Endometrial microvascular endothelial cells (primary cell): ENCODE data around the gene OR52N2. TPM values are rescaled to one million over a fixed set of nuclear protein-coding genes. Genes with fewer than 3 reads are reported as not detected.

Experiments
- in situ Hi-C: cut with HindIII; loops from 2 replicates; pipeline ENCODE4 v1.10.0; 2017; ENCODE audit warnings: low sequenced_read_pairs, low pct_unique_long_range_greater_than_20kb; ENCODE audit errors: inconsistent ontology term
- total RNA-seq: library from RNA; depleted of rRNA; stranded (reverse); fragments of >200 nt; gene quantifications from one replicate; pipeline ENCODE4 v1.2.3, GENCODE V29; 2015; ENCODE audit errors: inconsistent ontology term

OR52N2 gene
- total RNA-seq, 1 donor from 2014 or later = not detected

GRCh38 chr11:5865826-5866225, 57.1 kb downstream of the OR52N2 start:
- in situ Hi-C loops = no loop called here

Other genes with a start within 250 kb of the OR52N2 start
- gene OR52B6, start 228.0 kb upstream of the OR52N2 start, total RNA-seq = not detected
- 9.7 TPM for gene TRIM6, start 212.3 kb upstream of the OR52N2 start, total RNA-seq
- gene TRIM34, start 183.9 kb upstream of the OR52N2 start, total RNA-seq = 11.8 TPM
- gene TRIM5, start 123.8 kb upstream of the OR52N2 start, total RNA-seq = 55.4 TPM
- 112 TPM for gene TRIM22, start 119.1 kb upstream of the OR52N2 start, total RNA-seq
- not detected for gene OR56B1, start 72.5 kb upstream of the OR52N2 start, total RNA-seq
- gene OR52N4, start 54.7 kb upstream of the OR52N2 start, total RNA-seq = not detected
- gene OR52N5, start 25.6 kb upstream of the OR52N2 start, total RNA-seq = not detected
- not detected for gene OR52N1, start 17.7 kb upstream of the OR52N2 start, total RNA-seq
- gene OR52E6, start 33.0 kb downstream of the OR52N2 start, total RNA-seq = not detected
- not detected for gene OR52E8, start 48.8 kb downstream of the OR52N2 start, total RNA-seq
- not detected for gene OR52E4, start 71.7 kb downstream of the OR52N2 start, total RNA-seq
- gene OR52E5, start 84.3 kb downstream of the OR52N2 start, total RNA-seq = not detected
- gene OR56A3, start 133.3 kb downstream of the OR52N2 start, total RNA-seq = not detected
- gene OR56A5, start 159.6 kb downstream of the OR52N2 start, total RNA-seq = not detected
- not detected for gene OR52L1, start 178.1 kb downstream of the OR52N2 start, total RNA-seq
- gene OR56A4, start 198.0 kb downstream of the OR52N2 start, total RNA-seq = not detected
- not detected for gene OR56A1, start 221.8 kb downstream of the OR52N2 start, total RNA-seq